Right lobe of liver (tissue), 4 donors: Measurements from ENCODE around the gene SDHD.

ENCODE experiments used
- POLR2A ChIP-seq: fragments of 450-650 bp; IDR thresholded peaks from one replicate; pipeline ENCODE4 v1.6.1; 2017; ENCODE audit warnings: antibody characterized with exemption, mild to moderate bottlenecking
- TF ChIP-seq, protein P1 (sequence below), 4 donors: fragments of 200-600 bp in 3 of 4; fragments of 450-650 bp in 1 of 4; IDR thresholded peaks; one replicate each; pipeline versions ENCODE4 v1.5.1 to v1.8.0; 2016 to 2022; ENCODE audit warnings: antibody characterized with exemption in 4 of 4, mild to moderate bottlenecking in 2 of 4
- donor health status: DM: no; HTN: no; CAD: no.
- donor health status: DM: no; HTN: no; CAD: no.
- donor health status: DM: no; HTN: yes; CAD: no.

DNA sequence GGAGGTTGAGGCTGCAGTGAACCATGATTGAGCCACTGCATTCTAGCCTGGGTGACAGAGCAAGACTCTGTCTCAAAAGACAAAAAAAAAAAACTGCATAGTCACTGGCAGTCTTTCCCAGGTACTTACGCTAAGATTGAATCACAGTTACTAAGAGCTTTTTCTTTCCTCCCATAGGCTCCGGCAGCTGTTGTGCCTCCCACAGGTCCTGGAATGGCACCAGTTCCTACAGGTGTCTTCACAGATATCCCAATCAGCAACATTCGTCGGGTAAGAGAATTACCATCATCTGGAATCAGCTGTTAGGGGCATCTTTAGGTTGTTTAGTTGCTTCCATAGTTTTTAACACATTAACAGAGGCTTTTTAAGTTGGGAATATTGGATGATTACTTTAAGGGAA, 41.7 kb upstream of the SDHD start:
- TF ChIP-seq POLR2A, result no peak
- TF ChIP-seq, protein P1, sequence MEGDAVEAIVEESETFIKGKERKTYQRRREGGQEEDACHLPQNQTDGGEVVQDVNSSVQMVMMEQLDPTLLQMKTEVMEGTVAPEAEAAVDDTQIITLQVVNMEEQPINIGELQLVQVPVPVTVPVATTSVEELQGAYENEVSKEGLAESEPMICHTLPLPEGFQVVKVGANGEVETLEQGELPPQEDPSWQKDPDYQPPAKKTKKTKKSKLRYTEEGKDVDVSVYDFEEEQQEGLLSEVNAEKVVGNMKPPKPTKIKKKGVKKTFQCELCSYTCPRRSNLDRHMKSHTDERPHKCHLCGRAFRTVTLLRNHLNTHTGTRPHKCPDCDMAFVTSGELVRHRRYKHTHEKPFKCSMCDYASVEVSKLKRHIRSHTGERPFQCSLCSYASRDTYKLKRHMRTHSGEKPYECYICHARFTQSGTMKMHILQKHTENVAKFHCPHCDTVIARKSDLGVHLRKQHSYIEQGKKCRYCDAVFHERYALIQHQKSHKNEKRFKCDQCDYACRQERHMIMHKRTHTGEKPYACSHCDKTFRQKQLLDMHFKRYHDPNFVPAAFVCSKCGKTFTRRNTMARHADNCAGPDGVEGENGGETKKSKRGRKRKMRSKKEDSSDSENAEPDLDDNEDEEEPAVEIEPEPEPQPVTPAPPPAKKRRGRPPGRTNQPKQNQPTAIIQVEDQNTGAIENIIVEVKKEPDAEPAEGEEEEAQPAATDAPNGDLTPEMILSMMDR (IDR thresholded peaks at IDR 0.05), result no peak
